OCI-M1 (cell line): ENCODE measurements around the gene CASKIN1.
A peak's percentile ranks its signal among the peaks of the same experiment; 100 is the strongest.

Experiments used
- DNase-seq: peaks from one replicate; lab custom pipeline; 2025; lab: John Stamatoyannopoulos, UW

The CASKIN1 gene

DNA sequence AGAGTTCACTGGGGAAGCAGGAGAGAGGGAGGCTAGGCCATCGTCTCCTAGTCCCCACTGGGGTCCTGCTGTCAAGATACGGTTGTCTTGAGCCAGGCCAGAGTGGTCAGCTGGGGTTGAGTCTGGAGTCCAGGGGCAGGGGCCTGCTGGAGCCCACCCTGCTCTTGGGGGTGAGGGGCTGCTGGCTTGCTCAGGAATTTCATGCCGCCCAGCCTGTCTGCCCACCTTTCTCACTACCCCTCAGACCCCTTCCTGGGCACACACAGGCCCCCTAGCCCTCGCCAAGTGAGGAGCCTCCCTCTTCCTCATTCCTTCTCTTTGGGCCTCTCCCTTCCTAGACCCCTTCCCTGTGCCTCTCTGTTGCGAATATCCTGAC is 39.6 kb downstream of the CASKIN1 start:
- DNase-seq = no peak

DNA sequence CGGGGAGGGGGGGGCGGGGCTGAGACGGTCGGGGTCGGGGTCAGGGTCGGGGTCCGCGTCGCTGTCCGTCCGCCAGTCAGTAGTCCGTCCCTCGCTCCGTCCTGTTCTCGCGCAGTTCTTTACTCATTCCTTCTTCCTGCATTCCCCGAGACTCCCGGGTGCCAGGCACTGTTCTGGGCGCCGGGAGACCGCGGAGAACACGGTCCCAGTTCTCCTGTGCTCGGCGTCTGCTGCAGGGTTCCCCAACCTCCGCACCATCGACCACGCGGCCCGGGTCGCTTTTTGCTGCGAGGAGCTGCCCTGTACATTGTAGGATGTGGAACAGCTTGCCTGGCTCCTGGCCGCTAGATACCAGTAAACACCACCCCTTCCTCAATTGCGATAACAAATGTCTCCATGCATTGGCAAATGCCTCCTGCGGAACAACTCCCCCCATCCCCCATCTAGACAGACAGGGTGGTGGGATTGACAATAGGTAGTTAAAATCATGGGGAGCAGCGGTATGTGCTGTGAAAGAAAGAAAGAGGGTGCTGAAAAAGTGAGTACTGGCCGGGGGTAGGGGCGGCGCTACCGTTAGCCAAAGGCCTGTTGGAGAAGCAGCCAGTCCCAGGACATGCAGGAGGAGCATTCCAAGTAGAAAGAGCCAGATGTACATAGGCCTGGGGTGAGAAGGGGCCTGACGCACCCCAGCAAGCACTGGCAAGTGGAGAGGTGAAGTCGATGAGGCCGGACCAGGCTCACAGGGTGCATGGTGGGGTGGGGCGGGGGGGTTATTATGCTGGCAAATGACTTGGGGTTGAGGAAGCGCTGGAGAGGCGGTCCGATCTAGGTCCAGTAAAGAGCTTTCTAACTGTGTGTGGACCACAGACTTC is 40.2 kb downstream of the CASKIN1 start:
- DNase-seq = peak; percentile 51

DNA sequence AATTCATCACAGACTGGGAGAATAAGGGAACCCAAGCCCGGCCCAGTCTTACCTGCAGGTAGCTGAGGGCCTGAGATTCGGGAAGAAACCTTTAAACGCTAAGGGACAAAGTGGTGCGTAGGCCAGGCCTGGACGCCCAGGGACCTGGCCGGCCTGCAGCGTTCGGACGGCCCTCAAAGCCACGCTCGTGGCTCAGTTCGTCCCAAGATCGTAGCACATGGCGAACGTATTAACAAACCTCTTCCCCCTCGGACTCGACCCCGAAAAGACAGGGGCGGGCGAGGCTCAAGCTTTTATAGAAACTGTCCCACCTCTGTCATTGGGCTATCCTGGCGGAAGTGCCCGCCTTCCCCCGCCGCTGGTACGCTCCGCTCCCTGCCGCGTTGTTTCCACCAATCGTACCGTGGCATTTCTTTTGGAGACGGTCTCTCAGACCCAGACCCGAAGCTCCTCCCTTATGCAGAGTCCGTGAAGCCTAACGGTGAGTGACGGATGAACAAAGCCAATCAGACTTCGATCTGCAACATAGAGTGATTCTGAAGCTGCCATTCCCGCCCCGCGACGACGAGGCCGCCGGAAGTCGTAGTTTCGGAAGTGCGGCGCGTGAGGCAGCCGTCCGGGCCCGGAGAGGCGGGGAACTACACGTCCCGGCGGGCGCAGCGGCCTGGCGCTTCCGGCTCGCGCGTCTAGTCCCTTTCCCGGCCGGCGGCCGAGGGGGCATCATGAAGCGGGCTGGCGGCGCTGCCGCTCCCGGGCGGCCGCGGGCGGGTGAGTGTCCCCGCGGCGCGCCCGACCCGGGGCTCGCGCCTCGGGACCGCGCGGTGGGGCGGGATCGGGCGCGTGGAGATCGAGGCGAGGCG is 41.1 kb downstream of the CASKIN1 start, which contains the start of gene TRAF7:
TSS of gene TRAF7 (plus strand) at position 692 of the 860 bp plus-strand sequence. CDS start 8,139 bp downstream, outside the sequence.
- DNase-seq = peak; percentile 100

DNA sequence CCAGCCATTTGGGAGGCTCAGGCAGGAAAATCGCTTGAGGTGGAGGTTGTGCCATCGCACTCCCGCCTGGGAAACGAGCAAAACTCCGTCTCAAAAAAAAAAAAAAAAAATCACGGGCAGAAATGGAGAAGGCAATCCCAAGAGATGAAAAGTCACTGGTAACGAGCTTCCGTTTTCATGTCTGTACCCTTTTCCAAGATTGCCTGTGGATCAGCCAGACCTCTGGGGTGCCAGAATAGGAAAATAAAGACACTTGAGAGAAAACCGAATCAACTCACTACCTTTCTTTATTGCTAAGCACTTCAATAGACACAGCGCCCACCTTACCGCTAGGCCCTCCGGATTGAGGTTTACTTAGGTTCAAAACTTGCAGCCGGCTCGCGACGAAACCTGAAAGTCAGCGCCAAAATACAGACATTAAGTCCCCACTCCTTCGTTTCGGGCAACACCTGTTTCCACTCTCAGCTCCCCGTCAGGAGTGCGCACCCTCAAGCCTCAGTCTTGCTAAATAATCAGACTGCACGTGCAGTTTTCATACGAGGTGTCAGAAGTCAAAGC is 41.8 kb downstream of the CASKIN1 start:
- no peak for DNase-seq

DNA sequence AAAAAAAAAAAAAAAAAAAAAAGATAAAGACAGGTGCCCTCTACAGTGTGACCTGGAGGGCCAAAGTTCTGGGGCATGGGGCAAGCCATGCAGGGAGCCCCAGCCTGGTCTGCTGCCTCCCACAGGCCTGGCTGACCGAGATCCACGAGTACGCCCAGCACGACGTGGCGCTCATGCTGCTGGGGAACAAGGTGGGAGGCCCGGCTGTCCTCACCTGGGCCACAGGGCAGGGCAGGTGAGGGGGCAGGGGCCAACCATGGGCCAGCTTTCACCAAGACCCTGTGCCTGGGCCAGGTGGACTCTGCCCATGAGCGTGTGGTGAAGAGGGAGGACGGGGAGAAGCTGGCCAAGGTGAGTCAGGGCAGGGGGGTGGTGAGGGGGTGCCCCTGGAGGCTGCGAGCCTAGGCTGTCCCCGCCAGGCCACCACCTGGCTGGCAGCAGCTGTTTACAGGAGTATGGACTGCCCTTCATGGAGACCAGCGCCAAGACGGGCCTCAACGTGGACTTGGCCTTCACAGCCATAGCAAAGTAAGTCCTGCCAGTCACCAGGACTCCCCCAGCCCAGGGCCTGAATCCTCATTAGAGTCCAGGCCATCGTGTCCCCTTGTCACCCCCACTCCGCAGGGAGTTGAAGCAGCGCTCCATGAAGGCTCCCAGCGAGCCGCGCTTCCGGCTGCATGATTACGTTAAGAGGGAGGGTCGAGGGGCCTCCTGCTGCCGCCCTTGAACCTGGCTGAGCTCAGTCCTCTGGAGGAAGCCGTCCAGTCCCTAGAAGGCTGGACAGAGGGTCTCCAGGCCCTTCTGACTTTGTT is 43.5 kb downstream of the CASKIN1 start:
- no peak for DNase-seq

DNA sequence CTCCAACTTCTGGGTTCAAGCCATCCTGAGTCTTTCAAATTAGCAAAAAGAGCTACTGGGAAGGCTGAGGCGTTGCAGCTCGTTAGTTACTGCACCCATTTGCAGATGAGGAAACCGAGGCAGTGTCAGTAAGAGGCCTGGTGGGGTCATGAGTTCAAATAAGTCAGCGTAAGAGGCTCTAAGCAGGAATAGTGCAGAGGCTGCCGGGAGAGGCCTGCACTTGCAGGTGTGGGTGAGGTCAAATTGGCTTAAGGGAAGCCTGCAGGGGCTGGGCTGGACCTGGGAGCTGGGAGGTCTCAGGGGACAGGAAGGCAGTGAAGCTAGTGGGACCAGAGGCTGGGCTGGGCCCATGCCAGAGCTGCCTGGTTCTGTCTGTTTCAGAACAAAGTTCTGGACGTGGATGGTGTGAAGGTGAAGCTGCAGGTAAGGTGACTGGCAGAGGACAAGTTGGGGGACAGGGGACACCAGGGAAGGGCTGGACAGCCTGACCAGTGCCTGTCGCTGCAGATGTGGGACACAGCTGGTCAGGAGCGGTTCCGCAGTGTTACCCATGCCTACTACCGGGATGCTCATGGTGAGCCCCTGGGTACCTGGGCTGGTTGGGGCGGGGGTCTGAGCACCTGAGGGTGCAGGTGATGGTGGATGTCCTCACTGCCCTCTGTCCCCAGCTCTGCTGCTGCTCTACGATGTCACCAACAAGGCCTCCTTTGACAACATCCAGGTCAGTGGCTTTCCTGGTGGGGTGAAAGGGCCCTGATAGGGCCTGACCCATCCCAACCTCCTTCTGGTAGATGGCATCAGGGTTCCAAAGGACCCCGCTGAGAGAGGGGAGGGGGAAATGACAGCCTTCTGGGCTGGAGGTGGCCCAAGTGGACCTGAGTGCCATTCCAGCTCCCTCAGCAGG is 45.0 kb downstream of the CASKIN1 start:
- no peak for DNase-seq

DNA sequence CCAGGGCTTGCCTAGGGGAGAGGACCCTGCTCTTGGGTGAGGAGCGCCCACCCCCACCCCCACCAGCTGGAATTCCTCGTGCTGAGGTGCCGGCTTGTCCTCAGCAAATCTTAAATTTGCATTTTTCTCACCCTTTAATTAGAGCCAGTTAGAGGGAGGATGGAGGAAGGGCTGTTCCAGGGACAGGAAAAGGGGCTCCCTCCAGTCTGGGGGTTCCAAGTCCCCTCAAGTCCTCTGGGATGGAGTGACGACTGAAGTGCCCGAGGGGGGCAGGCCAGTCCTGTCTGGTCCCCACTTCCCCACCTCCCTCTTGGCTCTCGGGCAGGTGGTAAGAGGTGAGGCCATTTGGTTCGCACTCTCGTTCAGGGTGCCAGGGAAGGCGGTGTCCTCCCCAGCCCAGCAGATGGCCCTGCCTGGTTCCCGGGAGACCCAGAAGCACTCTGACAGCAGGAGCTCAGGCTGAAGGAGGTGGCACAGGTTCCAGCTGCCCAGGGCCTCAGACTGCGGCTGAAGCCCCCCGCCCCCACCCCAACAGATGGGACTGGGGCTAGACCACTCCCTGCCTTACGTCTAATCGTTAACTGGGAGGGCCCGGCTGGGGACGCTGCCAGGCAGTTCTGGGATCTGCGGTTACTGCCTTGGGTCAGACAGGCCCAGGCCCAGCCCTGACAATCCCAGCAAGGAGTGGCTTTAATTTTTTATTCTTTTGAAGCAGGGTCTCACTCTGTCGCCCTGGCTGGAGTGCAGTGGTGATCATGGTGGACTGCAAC is 45.8 kb downstream of the CASKIN1 start:
- peak; percentile 63 for DNase-seq

DNA sequence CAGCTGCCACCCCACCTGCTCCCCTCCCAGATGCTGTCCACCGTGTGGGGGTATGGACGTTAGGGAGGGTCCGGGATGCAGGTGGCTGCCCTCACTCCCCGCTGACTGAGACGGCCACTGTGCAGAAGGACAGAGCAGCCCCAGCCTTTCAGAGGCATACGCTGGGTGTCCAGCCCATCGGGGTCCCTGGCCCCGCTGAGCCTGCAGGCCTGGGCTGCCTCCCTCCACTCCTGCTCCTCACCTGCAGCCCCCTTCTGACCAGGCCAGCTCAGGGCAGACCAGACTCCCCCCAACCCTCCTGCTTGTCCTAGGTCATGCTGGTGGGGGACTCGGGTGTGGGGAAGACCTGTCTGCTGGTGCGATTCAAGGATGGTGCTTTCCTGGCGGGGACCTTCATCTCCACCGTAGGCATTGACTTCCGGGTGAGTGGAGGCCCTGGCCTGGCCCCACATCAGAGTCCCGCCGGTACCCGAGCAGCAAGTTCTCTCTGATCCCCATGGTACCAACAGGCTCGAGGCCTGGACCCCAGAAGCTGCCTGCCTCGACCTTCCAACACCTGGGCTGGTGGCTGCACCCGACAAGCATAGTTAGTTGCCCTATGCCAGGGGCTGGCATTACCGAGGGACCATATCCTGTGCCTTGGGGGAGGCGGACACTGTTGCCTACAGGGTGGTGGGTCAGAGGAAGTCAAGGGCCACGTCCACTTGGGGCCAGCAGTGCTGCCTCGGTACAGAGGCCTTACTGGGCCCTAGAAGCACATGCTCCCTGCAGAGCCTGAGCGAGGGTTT is 46.6 kb downstream of the CASKIN1 start:
- no peak for DNase-seq

DNA sequence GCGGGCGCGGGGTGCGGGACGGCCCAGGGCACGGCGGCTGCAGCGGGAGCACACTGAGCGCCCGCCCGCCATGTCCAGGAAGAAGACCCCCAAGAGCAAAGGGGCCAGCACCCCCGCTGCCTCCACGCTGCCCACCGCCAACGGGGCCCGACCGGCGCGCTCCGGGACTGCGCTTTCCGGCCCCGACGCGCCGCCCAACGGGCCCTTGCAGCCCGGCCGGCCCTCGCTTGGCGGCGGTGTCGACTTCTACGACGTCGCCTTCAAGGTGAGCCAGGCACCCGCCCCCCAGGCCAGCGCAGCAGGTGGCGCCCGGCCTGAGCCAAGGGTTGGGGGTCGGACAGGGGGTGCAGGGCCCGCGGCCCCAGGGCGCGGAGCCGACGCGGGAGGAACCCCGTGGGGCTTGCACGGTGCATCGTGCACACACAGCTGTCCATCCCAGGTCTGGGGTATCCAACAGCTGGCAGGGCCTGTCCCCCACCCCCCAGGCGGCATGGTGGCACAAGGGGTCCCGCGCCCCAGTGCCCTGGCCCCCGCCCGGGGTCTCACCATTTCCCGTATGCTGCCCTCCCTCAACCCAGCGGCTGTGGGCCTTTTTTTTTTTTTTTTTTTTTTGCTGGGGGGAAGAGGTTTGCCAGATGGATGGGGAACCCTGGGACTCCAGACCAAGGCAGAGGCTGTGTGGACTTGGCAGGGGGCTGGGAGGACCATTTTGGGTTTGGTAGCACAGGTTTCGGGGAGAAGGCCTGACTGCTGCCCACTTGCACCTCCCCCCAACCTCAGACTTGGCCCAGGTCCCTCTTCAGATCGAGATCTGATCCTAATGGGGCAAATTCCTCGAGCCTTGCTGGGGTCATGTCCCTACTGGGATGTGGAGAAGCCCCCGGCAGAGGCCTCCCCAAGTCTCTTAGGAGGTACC is 47.4 kb downstream of the CASKIN1 start:
- no peak for DNase-seq

DNA sequence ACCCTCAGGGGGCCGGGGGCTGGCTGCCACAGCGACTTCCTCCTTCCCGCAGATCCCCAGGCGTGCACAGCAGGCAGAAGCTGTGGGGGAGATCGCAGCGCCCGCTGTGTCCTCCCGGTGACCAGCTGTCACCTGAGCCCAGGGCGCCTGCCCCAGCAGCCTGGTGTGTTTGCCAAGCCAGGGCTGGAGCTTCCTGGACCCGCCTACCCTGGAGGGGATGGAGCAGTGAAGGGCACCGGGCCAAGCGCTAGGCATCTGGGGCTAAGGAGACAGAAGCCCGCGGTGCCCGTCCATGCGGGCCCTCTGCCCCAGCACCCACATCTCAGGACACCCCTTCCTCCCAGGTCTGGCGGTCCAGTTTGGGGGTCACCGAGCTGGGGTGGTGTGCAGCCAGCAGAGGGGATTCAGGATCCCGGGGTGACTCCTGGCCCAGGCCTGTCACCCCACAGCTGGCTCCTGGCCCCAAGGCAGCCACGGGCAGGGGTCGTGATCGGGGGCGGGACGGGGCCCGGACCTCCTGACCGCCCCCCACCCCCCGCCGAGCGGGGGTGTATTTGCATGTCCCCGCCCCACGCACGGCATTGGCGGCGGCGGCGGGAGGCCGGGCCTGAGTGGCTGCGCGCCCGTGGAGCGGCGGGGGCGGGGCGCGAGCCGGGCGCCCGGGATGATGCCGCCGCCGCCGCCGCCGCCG is 48.3 kb downstream of the CASKIN1 start, which contains the start of gene RAB26:
TSS of gene RAB26 (plus strand) at position 645 of the 691 bp plus-strand sequence. CDS start 159 bp downstream, outside the sequence.
- DNase-seq = peak; percentile 46

DNA sequence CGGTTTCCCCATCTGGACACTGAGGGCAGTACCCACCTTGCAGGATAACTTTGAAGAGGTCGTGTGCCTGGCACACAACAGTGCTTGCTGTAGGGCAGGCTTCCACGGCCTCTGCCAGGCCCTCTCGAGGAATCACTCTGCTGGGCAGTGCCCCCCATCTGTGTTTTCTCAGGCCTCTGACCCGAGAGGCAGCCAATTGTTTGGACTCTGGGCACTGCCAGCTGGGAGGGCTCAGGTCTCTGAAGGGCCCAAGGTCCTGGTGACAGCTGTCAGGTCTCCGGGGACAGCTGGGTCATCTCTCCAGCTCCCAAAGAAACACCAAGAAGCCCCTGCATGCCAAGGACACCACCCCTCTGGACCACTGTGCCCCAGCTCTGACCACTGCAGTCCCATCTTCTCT is 49.0 kb downstream of the CASKIN1 start:
- no peak for DNase-seq

DNA sequence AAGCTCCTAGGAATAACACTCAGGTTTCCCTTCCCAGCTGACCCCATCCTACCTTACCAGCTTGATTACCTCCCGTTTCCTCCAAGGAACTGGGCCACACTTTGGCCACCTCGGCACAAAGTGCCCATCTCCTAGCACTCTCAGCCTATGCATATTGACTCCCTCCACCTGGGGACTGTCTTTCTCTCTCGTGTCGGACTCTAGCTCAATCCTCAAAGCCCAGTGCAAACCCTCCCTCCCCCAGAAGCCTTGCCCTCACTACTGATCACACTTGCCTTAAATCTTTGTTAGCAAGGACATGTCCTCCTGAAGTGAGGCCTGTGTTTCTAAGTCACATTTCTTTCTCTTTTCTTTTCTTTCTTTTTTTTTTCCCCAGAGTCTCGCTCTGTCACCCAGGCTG is 50.6 kb downstream of the CASKIN1 start:
- no peak for DNase-seq

DNA sequence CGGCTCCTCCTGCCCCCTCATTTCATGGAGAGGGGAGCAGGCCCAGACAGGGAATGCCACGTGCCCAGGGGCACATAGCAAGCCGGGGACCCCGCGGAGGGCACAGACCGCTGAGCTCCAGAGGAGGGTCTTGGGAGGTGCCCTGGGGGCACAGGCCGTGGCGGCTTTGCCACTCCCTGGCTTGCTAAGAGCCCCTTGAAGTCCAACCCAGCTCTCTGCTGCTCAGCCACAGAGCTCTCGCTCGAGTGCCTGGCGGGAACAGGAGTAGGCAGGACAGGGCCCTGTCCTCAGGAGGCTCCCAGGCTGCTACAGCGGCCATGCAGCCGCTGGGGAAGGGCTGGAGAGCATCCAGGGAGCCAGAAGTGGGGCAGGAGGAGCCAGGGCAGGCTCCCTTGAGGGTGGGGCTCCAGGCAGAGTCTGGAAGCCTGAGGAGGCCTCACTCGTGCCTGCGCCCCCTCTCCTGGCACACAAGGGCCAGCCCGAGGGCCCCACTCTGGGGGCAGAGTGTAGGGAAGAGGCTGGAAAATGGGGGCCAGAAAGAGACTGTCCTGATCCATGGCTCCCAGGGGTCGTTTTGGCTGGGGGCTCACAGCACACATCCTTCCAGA is 52.4 kb downstream of the CASKIN1 start:
- DNase-seq = no peak

DNA sequence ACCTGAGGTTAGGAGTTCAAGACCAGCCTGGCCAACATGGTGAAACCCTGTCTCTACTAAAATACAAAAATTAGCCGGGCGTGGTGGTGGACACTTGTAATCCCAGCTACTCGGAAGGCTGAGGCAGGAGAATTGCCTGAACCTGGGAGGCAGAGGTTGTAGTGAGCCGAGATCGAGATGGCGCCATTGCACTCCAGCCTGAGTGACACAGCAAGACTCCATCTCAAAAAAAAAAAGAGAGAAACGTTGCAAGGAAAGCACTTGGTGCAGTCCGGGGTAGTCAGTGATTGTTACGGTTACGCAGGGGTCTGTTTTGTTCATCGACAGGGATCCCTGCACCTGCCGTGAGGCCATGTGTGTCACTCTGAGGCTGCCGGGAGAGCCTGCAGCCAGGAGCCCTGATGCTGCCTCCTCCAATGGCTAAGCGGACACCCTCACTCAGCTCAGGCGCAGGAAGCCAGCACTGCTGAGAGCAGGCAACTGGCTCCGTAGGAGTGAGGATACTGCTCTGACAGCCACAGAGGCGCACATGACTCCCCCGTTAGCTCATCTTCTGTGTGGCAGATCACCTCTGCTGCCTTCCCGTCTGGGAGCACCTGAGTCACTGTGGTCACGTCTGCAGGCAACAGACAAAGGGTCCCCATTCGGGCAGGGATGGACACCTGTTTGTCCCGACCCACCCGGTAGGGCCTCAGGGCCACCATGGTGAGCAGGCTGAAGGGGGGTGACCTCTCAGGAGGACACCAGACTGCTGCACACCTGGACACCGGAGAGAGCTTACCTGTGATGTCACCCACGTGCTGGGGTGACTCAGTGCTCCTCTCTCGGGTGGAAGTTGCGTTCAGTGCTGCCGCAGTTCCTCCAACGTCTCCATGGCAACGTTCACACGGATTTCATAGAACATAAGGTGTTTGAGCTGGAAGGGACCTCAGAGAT is 53.2 kb downstream of the CASKIN1 start:
- DNase-seq = no peak

DNA sequence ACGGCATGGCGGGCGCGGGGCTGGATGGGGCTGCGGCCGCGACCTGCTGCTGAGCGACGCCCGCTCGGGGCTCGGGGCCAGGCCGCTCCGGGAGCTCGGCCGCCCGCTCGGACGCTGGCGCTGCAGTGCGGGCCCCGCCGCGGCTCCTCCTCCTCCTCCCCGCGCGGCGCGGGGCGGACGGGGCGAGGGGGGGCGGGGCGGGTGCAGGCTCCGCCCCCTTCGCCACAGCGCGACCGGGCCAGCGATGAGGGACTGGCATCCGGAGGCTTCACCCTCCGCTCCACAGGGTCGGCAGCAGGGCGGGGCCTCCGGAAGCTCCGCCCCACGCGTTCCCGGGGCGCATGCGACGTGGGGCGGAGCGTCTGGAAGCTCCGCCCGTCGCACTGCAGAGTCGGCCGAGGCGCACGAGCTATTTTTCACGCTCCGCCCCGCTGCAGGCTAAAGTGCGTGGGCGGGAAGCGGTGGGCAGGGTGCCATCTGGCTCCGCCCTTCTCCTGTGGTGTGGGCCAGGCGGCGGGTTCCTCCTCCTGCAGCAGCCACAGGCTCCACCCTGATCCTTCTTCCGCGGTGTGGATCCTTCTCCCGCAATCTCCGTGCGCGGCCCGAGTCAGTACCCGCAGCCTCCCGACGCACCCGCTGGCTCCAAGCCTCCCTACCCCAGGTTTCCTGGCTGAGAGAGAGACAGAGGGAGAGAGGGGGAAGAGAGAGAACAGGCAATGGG is 60.5 kb downstream of the CASKIN1 start, which contains the start of gene PKD1:
TSS of gene PKD1 (minus strand) at position 129 of the 721 bp plus-strand sequence. CDS start 209 bp downstream, outside the sequence.
- peak; percentile 91 for DNase-seq
